T-helper 2 cell (primary cell): Measurements from ENCODE around the gene CDH18.

ENCODE experiments used
- DNase-seq, 5 experiments: peaks; one replicate each; pipeline versions ENCODE4 v3.0.0 to v3.0.0-alpha.2; 2012 to 2022

The CDH18 gene

GRCh38 chr5:19927919-19928318, 60.1 kb downstream of the CDH18 start:
- no peak for DNase-seq

- DNase-seq: no peak
These were observed 60.8 kb downstream of the CDH18 start for GRCh38 chr5:19927170-19927569.

GRCh38 chr5:19923742-19924141, 64.3 kb downstream of the CDH18 start:
- no peak for DNase-seq

GRCh38 chr5:19920761-19921160, 67.2 kb downstream of the CDH18 start:
- no peak for DNase-seq

GRCh38 chr5:19918780-19919179, 69.2 kb downstream of the CDH18 start:
- no peak for DNase-seq

GRCh38 chr5:19917588-19918122, 70.3 kb downstream of the CDH18 start:
- DNase-seq: no peak

- no peak for DNase-seq
These were observed 77.9 kb downstream of the CDH18 start for GRCh38 chr5:19910136-19910535.

GRCh38 chr5:19904766-19905165, 83.2 kb downstream of the CDH18 start:
- DNase-seq: no peak

- DNase-seq: no peak
These were observed 84.4 kb downstream of the CDH18 start for GRCh38 chr5:19903611-19904010.

GRCh38 chr5:19902316-19902934, 85.6 kb downstream of the CDH18 start:
- DNase-seq: no peak

- DNase-seq: no peak
These were observed 87.7 kb downstream of the CDH18 start for GRCh38 chr5:19900269-19900668.

GRCh38 chr5:19891658-19892057, 96.3 kb downstream of the CDH18 start:
- DNase-seq: no peak

GRCh38 chr5:19886123-19886917, 101.7 kb downstream of the CDH18 start:
- no peak for DNase-seq

- DNase-seq: no peak
These were observed 102.8 kb downstream of the CDH18 start for GRCh38 chr5:19885040-19885824.

GRCh38 chr5:19880859-19881436, 107.1 kb downstream of the CDH18 start:
- DNase-seq: no peak

GRCh38 chr5:19880458-19880857, 107.5 kb downstream of the CDH18 start:
- no peak for DNase-seq

- DNase-seq: no peak
These were observed 113.2 kb downstream of the CDH18 start for GRCh38 chr5:19874811-19875210.

- no peak for DNase-seq
These were observed 121.9 kb downstream of the CDH18 start for GRCh38 chr5:19866090-19866450.

- no peak for DNase-seq
These were observed 122.5 kb downstream of the CDH18 start for GRCh38 chr5:19865336-19866089.

GRCh38 chr5:19862711-19863110, 125.3 kb downstream of the CDH18 start:
- no peak for DNase-seq

- no peak for DNase-seq
These were observed 129.0 kb downstream of the CDH18 start for GRCh38 chr5:19859020-19859419.

GRCh38 chr5:19855931-19856330, 132.1 kb downstream of the CDH18 start:
- DNase-seq: no peak
